ENCODE measurements around the gene LYAR. TPM values are rescaled to one million over a fixed set of nuclear protein-coding genes. Genes with fewer than 3 reads are reported as not detected.
A peak's percentile ranks its signal among the peaks of the same experiment; 100 is the strongest.

LYAR gene
- total and polyA plus RNA-seq, 2 of the 13 experiments (the other 11 are each of a cell fraction or from before 2014, with no cell fraction given) = 7.8 to 94.2 TPM

DNA sequence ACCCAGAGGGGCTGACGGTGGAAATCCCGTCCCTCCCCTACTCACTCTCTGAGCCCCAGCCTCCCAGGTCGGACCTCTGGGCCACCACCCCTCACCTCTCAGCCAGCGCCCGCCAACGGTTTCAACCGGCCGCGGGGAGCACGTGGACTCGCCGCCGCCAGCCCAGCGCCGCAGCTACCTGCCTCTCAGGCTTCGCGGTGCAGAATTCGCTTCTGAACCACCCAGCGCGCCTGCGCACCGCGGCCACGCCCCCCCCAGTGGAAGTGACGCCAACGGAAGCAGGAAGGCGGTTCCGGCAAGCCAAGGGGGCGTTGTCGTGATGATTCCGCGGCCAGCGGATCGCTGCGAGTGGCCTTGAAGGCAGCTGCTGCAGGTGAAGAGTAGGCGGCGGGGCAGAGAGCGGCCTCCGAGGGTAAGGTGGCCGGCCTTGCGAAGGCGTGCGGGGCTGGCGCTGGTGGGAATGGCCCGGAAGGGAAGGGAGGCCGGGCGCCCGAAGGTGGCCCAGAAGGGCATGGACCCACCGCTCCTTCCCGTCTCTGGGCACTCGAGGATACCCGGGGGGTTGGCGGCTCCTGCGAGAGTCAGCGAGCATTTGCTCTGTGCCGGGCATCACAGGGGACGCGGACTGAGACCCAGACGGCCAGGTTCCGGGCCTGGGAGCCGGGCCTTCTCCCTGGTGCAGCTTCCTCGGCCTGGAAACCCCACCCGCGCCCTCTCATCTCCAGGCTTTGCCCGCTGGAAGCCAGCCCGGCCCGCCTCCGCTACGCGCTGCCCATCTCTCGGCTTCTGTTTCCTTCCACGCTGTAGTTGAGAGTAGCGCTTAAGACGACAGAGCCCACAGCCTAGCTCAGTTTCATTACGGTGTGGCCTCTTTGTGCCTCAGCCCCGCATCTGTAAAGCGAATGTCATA, at the start of gene LYAR, which contains the start of gene ZBTB49 (continued):
- TF ChIP-seq SP1 (IDR thresholded peaks at IDR 0.05) (no peak), SP1 (CRISPR knock-in tag; IDR thresholded peaks at IDR 0.05) (peak; percentile 88), ZBTB3 (CRISPR knock-in tag; IDR thresholded peaks at IDR 0.05; ENCODE audit: borderline replicate concordance, low read depth) (no peak), ZNF451 (CRISPR knock-in tag; IDR thresholded peaks at IDR 0.05) (peak; percentile 61; the same call in 1 of the 2 replicates), ZNF709 (CRISPR knock-in tag; IDR thresholded peaks at IDR 0.05) (0 out of 2 replicates have a peak, but pooled peaks have one; percentile 28), BRF2 (CRISPR knock-in tag; IDR thresholded peaks at IDR 0.05) (peak; percentile 85; the same call in 1 of the 2 replicates), ZNF510 (CRISPR knock-in tag; IDR thresholded peaks at IDR 0.05; ENCODE audit: low read depth) (peak; percentile 38; the same call in 1 of the 2 replicates), PHF20 (CRISPR knock-in tag; IDR thresholded peaks at IDR 0.05) (peak; percentile 92), HDAC2 (CRISPR knock-in tag; IDR thresholded peaks at IDR 0.05) (peak; percentile 87), ZBTB4 (CRISPR knock-in tag; IDR thresholded peaks at IDR 0.05; ENCODE audit: borderline replicate concordance) (peak; percentile 49; the same call in 1 of the 2 replicates), ZNF274 (CRISPR knock-in tag; IDR thresholded peaks at IDR 0.05) (peak; percentile 88), ZGPAT (CRISPR knock-in tag; IDR thresholded peaks at IDR 0.05) (peak; percentile 75), BHLHE40 (IDR thresholded peaks at IDR 0.05; ENCODE audit: low read length) (0 out of 2 replicates have a peak, but pooled peaks have one; percentile 23), KMT2B (CRISPR knock-in tag; IDR thresholded peaks at IDR 0.05) (peak; percentile 97), ZMYM4 (CRISPR knock-in tag; IDR thresholded peaks at IDR 0.05) (peak; percentile 86), ZNF619 (CRISPR knock-in tag; IDR thresholded peaks at IDR 0.05) (peak; percentile 80; the same call in 1 of the 2 replicates), MAFF (IDR thresholded peaks at IDR 0.05; ENCODE audit: low read depth, low read length) (no peak)
- TF ChIP-seq, protein P1, sequence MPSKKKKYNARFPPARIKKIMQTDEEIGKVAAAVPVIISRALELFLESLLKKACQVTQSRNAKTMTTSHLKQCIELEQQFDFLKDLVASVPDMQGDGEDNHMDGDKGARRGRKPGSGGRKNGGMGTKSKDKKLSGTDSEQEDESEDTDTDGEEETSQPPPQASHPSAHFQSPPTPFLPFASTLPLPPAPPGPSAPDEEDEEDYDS (CRISPR knock-in tag; IDR thresholded peaks at IDR 0.05) = peak; percentile 74

Data from HepG2 (cell line).